ENCODE measurements around the gene SPEN. TPM values are rescaled to one million over a fixed set of nuclear protein-coding genes. Genes with fewer than 3 reads are reported as not detected.

The SPEN gene
- polyA plus RNA-seq, 1 of the 3 experiments (the other 2 are of a cell fraction): 6.1 TPM

GRCh38 chr1:15876357-15877055 lies 29.0 kb downstream of the SPEN start:
- Histone ChIP-seq H3K4me2 (no peak overlapping the region), H3K9ac (no peak overlapping the region), H3K79me2 (ENCODE audit: insufficient read depth) (peaks cover 100% of the 10 kb centered on the region), H3K36me3 (replicated peaks in 1 of 2; ENCODE audit: control insufficient read depth in 1 of 2, insufficient read depth in 2 of 2, low read length in 1 of 2) (peaks cover 37 to 48% of the 10 kb centered on the region in 2 experiments), H3F3A (replicated peaks; ENCODE audit: insufficient read depth) (peaks cover 3% of the 10 kb centered on the region), H2AFZ (ENCODE audit: low read depth) (no peak overlapping the region), H3K27ac (ENCODE audit: low read depth in 2 of 2, low read length in 1 of 2) (no peak overlapping the region), H3K27me3 (ENCODE audit: insufficient read depth) (no peaks in the 10 kb centered on the region), H3K4me1 (ENCODE audit: control insufficient read depth in 1 of 2, insufficient read depth in 2 of 2, low read depth in 1 of 2, low read length in 1 of 2) (peaks cover 0 to 8% of the 10 kb centered on the region in 2 experiments; a peak in 1 of 4 replicates), H3K9me2 (no peaks in the 10 kb centered on the region), H3K4me3 (ENCODE audit: low read depth in 2 of 2, low read length in 1 of 2) (no peak overlapping the region), H4K20me1 (ENCODE audit: insufficient read depth) (peaks cover 31% of the 10 kb centered on the region), H3K9me3 (no peaks in the 10 kb centered on the region)
- POLR2A ChIA-PET: interaction anchor here (0.9 kb wide), 1 partner anchor 26 kb away, joined by 3 read pairs; no protein-coding TSS in a partner anchor
- WGBS (ENCODE audit: low lambda C conversion rate): 89% methylated on average over 12 of the region's 12 CpGs
- CTCF ChIA-PET: interaction anchor here (0.6 to 1.8 kb wide), 7 partner anchors 9 to 138 kb away, joined by 3 to 4 read pairs (median 3); partner anchors contain the start of gene ZBTB17
- TF ChIP-seq YY1 (IDR thresholded peaks at IDR 0.05; ENCODE audit: low read depth): no peak
- TF ChIP-seq USF1 (IDR thresholded peaks at IDR 0.05; ENCODE audit: borderline replicate concordance, low read depth): no peak
- TF ChIP-seq NRF1 (IDR thresholded peaks at IDR 0.05; ENCODE audit: low read depth, low read length): no peak
- no peak for TF ChIP-seq EP300 (IDR thresholded peaks at IDR 0.05; ENCODE audit: borderline replicate concordance in 1 of 2, low read depth in 1 of 2, low read length in 1 of 2)
- TF ChIP-seq TAF1 (IDR thresholded peaks at IDR 0.05; ENCODE audit: borderline replicate concordance, low read depth, low read length): no peak
- no peak for TF ChIP-seq EZH2phosphoT487 (IDR thresholded peaks at IDR 0.05; ENCODE audit: borderline replicate concordance, low read depth)
- TF ChIP-seq GABPA (IDR thresholded peaks at IDR 0.05; ENCODE audit: low read depth): no peak
- no peak for TF ChIP-seq JUND (IDR thresholded peaks at IDR 0.05)
- no peak for TF ChIP-seq REST (IDR thresholded peaks at IDR 0.05; ENCODE audit: low read depth, low read length)
- TF ChIP-seq NFIC (IDR thresholded peaks at IDR 0.05; ENCODE audit: borderline replicate concordance): no peak
- no peak for TF ChIP-seq POLR2AphosphoS5 (IDR thresholded peaks at IDR 0.05; ENCODE audit: low read depth, low read length)
- no peak for TF ChIP-seq PBX3 (IDR thresholded peaks at IDR 0.05)
- TF ChIP-seq CTCF (IDR thresholded peaks at IDR 0.05): no peak; the same call in 1 of the 2 replicates
- TF ChIP-seq GATA2 (CRISPR knock-in tag; IDR thresholded peaks at IDR 0.05): no peak
- no peak for TF ChIP-seq FOXJ3 (CRISPR knock-in tag; IDR thresholded peaks at IDR 0.05)
- no peak for TF ChIP-seq RFX5 (IDR thresholded peaks at IDR 0.05; ENCODE audit: low read length)
- no peak for TF ChIP-seq TEAD4 (IDR thresholded peaks at IDR 0.05; ENCODE audit: borderline replicate concordance, insufficient read depth)
- no peak for TF ChIP-seq FOSL2 (IDR thresholded peaks at IDR 0.05; ENCODE audit: borderline replicate concordance, low read depth)
- TF ChIP-seq ELF1 (IDR thresholded peaks at IDR 0.05): no peak
- no peak for DNase-seq
